Left renal pelvis (tissue), 4 donors: ENCODE measurements around the gene NKAPD1. TPM values are rescaled to one million over a fixed set of nuclear protein-coding genes. Genes with fewer than 3 reads are reported as not detected.

Experiments
- DNase-seq, 4 donors: peaks; one replicate each; pipeline ENCODE4 v3.0.0-alpha.2; 2013; ENCODE audit warnings: low read depth in 4 of 4, low spot score in 3 of 4
- polyA plus RNA-seq, 4 donors: library from polyadenylated mRNA; unstranded; fragments of 120-200 nt; gene quantifications; one replicate each; pipeline ENCODE4 v1.2.1, GENCODE V29; 2013; ENCODE audit not compliant: insufficient read length in 4 of 4

NKAPD1 gene
- polyA plus RNA-seq, 4 donors = 33.0 to 59.7 (median 50.3) TPM

- DNase-seq = no peak
Measured at GRCh38 chr11:112134473-112134872, 60.4 kb downstream of the NKAPD1 start.

Other genes with a start within 250 kb of the NKAPD1 start
- 10 to 100 TPM; 40.8 to 48.2 (median 45.5) TPM for gene ALG9, start 202.7 kb upstream of the NKAPD1 start, polyA plus RNA-seq
- gene FDXACB1, start 195.1 kb upstream of the NKAPD1 start, polyA plus RNA-seq = 1 to 10 TPM; 4.0 to 6.2 (median 5.6) TPM
- 10 to 100 TPM; 29.8 to 54.0 (median 44.5) TPM for gene CFAP68, start 194.8 kb upstream of the NKAPD1 start, polyA plus RNA-seq
- 10 to 100 TPM; 45.1 to 63.6 (median 56.4) TPM for gene CRYAB, start 162.5 kb upstream of the NKAPD1 start, polyA plus RNA-seq
- gene HSPB2, start 161.6 kb upstream of the NKAPD1 start, polyA plus RNA-seq = 1 to 10 TPM; 1.7 to 5.3 (median 2.6) TPM
- 10 to 100 TPM in 2 of 4 donors, 1 to 10 TPM in 1, under 1 TPM in 1; 0.85 to 12.1 (median 9.7) TPM for gene C11orf52, start 155.4 kb upstream of the NKAPD1 start, polyA plus RNA-seq
- gene DIXDC1, start 137.0 kb upstream of the NKAPD1 start, polyA plus RNA-seq = 10 to 100 TPM; 16.0 to 19.7 (median 19.0) TPM
- 10 to 100 TPM; 31.3 to 57.1 (median 49.1) TPM for gene DLAT, start 48.9 kb upstream of the NKAPD1 start, polyA plus RNA-seq
- gene PIH1D2, start 282 bp upstream of the NKAPD1 start, polyA plus RNA-seq = 10 to 100 TPM in 3 of 4 donors, 1 to 10 TPM in 1; 1.9 to 11.6 (median 10.4) TPM
- gene TIMM8B, start 12.5 kb downstream of the NKAPD1 start, polyA plus RNA-seq = 10 to 100 TPM; 45.7 to 79.0 (median 72.2) TPM
- 100 to 1,000 TPM; 136 to 206 (median 186) TPM for gene SDHD, start 12.6 kb downstream of the NKAPD1 start, polyA plus RNA-seq
- gene IL18, start 89.8 kb downstream of the NKAPD1 start, polyA plus RNA-seq = 10 to 100 TPM in 2 of 4 donors, 1 to 10 TPM in 2; 1.6 to 14.3 (median 8.0) TPM
- gene TEX12, start 93.1 kb downstream of the NKAPD1 start, polyA plus RNA-seq = under 1 TPM in 1 of 4 donors, not detected in 3; 0.37 TPM
- 1 to 10 TPM; 2.9 to 7.6 (median 4.8) TPM for gene BCO2, start 101.2 kb downstream of the NKAPD1 start, polyA plus RNA-seq
- gene PTS, start 152.1 kb downstream of the NKAPD1 start, polyA plus RNA-seq = 10 to 100 TPM; 35.0 to 59.4 (median 57.1) TPM
- gene PLET1, start 186.6 kb downstream of the NKAPD1 start, polyA plus RNA-seq = not detected